GM23338 (cell line): ENCODE measurements around the gene COX8A.

Experiments
- CTCF ChIP-seq, 2 experiments: fragments of 200-600 bp in 1 of 2; sonication (generic) in 1 of 2; conservative IDR thresholded peaks; 2 replicates each; pipeline versions ENCODE4 v1.5.1 to v1.6.1; 2016 to 2017; ENCODE audit warnings: antibody characterized with exemption in 2 of 2, low read depth in 2 of 2, mild to moderate bottlenecking in 2 of 2, moderate library complexity in 1 of 2
- EZH2 ChIP-seq: fragments of 200-600 bp; sonication (generic); IDR thresholded peaks from one replicate; pipeline ENCODE4 v1.8.0; 2017; ENCODE audit warnings: antibody characterized with exemption, mild to moderate bottlenecking, low read depth; ENCODE audit not compliant: unreplicated experiment
- REST ChIP-seq: IDR thresholded peaks from one replicate; pipeline ENCODE4 v1.6.1; 2018; ENCODE audit warnings: antibody characterized with exemption; ENCODE audit not compliant: unreplicated experiment

- TF ChIP-seq REST (no peak), CTCF (conservative IDR thresholded peaks at IDR 0.05; ENCODE audit: low read depth in 2 of 2) (peak in 1 of 2 experiments; percentile 49; a peak in 2 of 4 replicates), EZH2 (no peak)
These were observed 24.3 kb downstream of the COX8A start for GRCh38 chr11:63998558-63999348.
